Prostate gland (tissue), 1 donor: ENCODE measurements around the gene SPRR1B.

Experiments
- POLR2A ChIP-seq: fragments of 450-650 bp; IDR thresholded peaks from one replicate; pipeline ENCODE4 v1.6.1; 2016; ENCODE audit warnings: antibody characterized with exemption, mild to moderate bottlenecking
- POLR2AphosphoS5 ChIP-seq: sonication (generic); formaldehyde crosslinking; IDR thresholded peaks from one replicate; pipeline ENCODE4 v1.6.1; 2017; ENCODE audit warnings: antibody characterized with exemption

DNA sequence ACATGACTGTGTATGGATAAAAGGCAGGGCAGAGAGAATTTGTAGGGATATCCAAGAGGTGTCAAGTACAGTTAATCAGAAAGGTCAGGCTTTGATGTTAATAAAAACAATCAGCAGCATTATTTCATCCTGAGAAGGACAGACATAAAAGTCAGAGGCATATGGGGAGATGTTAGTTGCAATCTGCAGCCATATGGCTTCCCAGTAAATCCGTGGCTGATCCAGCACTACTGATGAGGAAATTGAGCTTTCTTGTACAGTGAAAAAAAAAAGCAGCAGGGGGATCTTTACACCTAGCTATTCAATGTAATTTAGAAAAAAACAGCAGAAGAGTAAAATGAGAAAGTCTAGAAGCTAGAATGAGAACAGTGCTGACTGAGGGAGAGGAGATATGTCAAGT, 2.2 kb upstream of the SPRR1B start:
- TF ChIP-seq POLR2AphosphoS5 (no peak), POLR2A (no peak)
